Endothelial cell of umbilical vein (primary cell): Measurements from ENCODE around the gene TRIM62.

Source experiments
- EZH2 ChIP-seq: IDR thresholded peaks from 2 replicates; pipeline ENCODE4 v1.6.1; 2012; ENCODE audit warnings: borderline replicate concordance, low read depth, mild to moderate bottlenecking, moderate library complexity, low read length, inconsistent platforms; ENCODE audit not compliant: severe bottlenecking
- FOS ChIP-seq: IDR thresholded peaks from 2 replicates; pipeline ENCODE4 v1.6.1; 2011; ENCODE audit warnings: mild to moderate bottlenecking, low read length, moderate library complexity, borderline replicate concordance; ENCODE audit not compliant: insufficient read depth
- POLR2A ChIP-seq: IDR thresholded peaks from 2 replicates; pipeline ENCODE4 v1.6.1; 2012; ENCODE audit warnings: low read depth, mild to moderate bottlenecking, control low read depth, low read length
- TF ChIP-seq, protein P1 (sequence below), 2 donors: IDR thresholded peaks; 1 replicate in 1 of 2; 2 replicates in 1 of 2; pipeline ENCODE4 v1.5.1; 2011; ENCODE audit warnings: low read length in 2 of 2, mild to moderate bottlenecking in 2 of 2, moderate library complexity in 2 of 2, control low read depth in 1 of 2, inconsistent platforms in 1 of 2, low read depth in 1 of 2; ENCODE audit not compliant: insufficient read depth in 1 of 2; ENCODE audit errors: extremely low read depth in 1 of 2

DNA sequence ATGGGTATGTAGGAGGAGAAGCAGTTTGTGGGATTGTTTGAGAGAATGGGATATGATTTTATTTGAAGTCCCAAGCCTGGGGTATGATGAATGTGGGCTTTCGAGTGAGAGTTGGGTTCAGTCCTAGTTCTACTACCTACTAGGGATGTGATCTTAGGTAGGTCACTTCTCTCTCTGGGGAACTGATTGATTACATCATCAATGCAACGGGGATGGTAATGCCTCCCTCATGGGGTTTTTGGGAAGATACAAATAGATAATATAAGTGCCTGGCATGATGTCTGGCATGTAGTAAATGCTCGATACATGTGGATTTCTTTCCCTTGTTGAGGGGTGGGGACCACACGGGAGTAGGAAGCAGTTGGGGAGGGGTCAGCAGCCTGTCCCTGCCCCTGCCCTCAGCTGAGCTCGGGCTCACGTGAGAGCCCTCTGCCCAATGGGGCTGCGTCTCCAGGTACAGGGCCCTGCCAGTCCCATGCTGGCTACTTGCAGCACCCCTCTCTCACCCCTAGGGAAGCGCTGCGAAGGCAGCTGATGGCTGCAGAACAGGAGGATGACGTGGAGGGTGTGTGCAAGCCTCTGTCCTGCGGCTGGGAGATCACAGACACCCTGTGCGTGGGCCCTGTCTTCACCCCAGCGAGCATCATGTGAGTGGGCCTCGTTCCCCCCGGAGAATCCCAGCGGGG is 62.2 kb downstream of the TRIM62 start:
- TF ChIP-seq EZH2 (no peak), POLR2A (no peak), FOS (no peak)
- TF ChIP-seq, protein P1, sequence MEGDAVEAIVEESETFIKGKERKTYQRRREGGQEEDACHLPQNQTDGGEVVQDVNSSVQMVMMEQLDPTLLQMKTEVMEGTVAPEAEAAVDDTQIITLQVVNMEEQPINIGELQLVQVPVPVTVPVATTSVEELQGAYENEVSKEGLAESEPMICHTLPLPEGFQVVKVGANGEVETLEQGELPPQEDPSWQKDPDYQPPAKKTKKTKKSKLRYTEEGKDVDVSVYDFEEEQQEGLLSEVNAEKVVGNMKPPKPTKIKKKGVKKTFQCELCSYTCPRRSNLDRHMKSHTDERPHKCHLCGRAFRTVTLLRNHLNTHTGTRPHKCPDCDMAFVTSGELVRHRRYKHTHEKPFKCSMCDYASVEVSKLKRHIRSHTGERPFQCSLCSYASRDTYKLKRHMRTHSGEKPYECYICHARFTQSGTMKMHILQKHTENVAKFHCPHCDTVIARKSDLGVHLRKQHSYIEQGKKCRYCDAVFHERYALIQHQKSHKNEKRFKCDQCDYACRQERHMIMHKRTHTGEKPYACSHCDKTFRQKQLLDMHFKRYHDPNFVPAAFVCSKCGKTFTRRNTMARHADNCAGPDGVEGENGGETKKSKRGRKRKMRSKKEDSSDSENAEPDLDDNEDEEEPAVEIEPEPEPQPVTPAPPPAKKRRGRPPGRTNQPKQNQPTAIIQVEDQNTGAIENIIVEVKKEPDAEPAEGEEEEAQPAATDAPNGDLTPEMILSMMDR (IDR thresholded peaks at IDR 0.05; ENCODE audit: extremely low read depth in 1 of 2, insufficient read depth in 1 of 2, low read depth in 1 of 2, low read length in 2 of 2), result no peak
